Activated CD4-positive, alpha-beta T cell treated with anti-CD3 and anti-CD28 coated beads, Interleukin-2, amount 10 ng/mL, durations not matched to agents 24 days and 14 days (primary cell): Measurements from ENCODE around the gene RFX1. TPM values are rescaled to one million over a fixed set of nuclear protein-coding genes. Genes with fewer than 3 reads are reported as not detected.
A peak's percentile ranks its signal among the peaks of the same experiment; 100 is the strongest.

Experiments used
- DNase-seq: peaks from one replicate; pipeline ENCODE4 v3.0.0; 2022
- H3K27ac Mint-ChIP-seq: one replicate; pipeline ENCODE4 v1.8.0; 2022; ENCODE audit warnings: mild to moderate bottlenecking, mixed read lengths
- H3K27me3 Mint-ChIP-seq: one replicate; pipeline ENCODE4 v1.8.0; 2022; ENCODE audit warnings: mixed read lengths
- H3K36me3 Mint-ChIP-seq: one replicate; pipeline ENCODE4 v1.8.0; 2022; ENCODE audit warnings: low read depth, mild to moderate bottlenecking, mixed read lengths
- H3K4me1 Mint-ChIP-seq: one replicate; pipeline ENCODE4 v1.8.0; 2021; ENCODE audit warnings: mixed read lengths
- H3K4me3 Mint-ChIP-seq: one replicate; pipeline ENCODE4 v1.8.0; 2022; ENCODE audit warnings: mild to moderate bottlenecking, moderate library complexity, mixed read lengths
- H3K9me3 Mint-ChIP-seq: one replicate; pipeline ENCODE4 v1.8.0; 2021; ENCODE audit warnings: mixed read lengths
- intact Hi-C: fragments of 100-400 bp; cut with micrococcal nuclease; formaldehyde crosslinking; loops from one replicate; pipeline ENCODE4 v1.15.1; 2023
- total RNA-seq: library from RNA; stranded (reverse); gene quantifications from 2 replicates; pipeline ENCODE4 v1.2.3, GENCODE V29; 2022

RFX1 gene
- total RNA-seq, 1 donor from 2014 or later = 18.0 TPM

DNA sequence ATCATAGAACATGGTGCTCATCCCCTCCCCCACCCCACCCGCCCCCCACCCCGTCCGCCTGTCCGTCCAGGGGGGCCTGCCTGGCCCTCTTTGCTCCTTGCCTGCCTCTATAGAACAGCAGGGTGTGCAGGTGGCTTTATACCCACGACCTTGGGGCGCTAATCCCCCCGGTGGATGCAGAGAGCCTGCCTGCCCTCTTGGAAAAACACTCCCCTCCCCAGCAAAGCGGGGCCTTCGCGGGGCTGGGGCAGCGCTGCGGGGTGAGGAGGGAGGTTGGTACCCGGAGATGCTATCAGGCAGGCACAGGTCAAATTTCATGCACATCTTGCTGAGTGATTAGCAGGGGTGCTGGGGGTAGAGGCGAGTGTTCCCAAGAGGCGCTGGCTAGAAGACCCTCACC is 21.9 kb downstream of the RFX1 start:
- no peaks in the 10 kb centered on the region for H3K27me3 Mint-ChIP-seq
- H3K36me3 Mint-ChIP-seq = peaks cover 9% of the 10 kb centered on the region
- peaks cover 34% of the 10 kb centered on the region for H3K4me1 Mint-ChIP-seq
- no peak overlapping the region for H3K27ac Mint-ChIP-seq
- no peak for DNase-seq
- intact Hi-C loops = no loop called here
- no peak overlapping the region for H3K4me3 Mint-ChIP-seq
- no peaks in the 10 kb centered on the region for H3K9me3 Mint-ChIP-seq

- Mint-ChIP-seq H3K27ac (no peak overlapping the region), H3K9me3 (no peaks in the 10 kb centered on the region), H3K27me3 (no peaks in the 10 kb centered on the region), H3K36me3 (peaks cover 5% of the 10 kb centered on the region), H3K4me1 (peaks cover 28% of the 10 kb centered on the region), H3K4me3 (no peak overlapping the region)
- intact Hi-C loops = no loop called here
- no peak for DNase-seq
Measured at GRCh38 chr19:13983213-13983889, 22.8 kb downstream of the RFX1 start.

DNA sequence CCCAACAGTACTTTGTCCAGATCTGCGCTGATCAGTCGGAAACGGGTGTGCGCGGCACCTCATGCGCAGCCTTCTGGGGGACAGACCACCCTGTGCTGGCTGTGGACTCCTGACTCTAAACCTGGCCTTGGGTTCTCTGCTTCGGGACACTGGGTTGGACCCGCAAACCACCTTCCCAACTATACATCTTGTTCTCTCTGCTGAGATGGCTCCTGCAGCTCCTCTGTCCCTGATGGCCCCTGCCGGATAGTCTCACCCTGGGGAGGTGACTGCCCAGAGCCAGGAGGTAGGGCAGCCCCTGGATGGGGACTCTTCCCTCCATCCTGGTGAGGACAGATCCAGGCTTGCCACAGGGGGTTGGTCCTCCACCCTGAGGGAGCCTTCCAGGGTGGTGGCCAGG is 23.3 kb downstream of the RFX1 start:
- Mint-ChIP-seq H3K9me3 (no peaks in the 10 kb centered on the region), H3K4me3 (no peak overlapping the region), H3K27me3 (no peaks in the 10 kb centered on the region), H3K27ac (no peak overlapping the region), H3K4me1 (peaks cover 27% of the 10 kb centered on the region), H3K36me3 (peaks cover 5% of the 10 kb centered on the region)
- no peak for DNase-seq
- intact Hi-C loops = no loop called here

DNA sequence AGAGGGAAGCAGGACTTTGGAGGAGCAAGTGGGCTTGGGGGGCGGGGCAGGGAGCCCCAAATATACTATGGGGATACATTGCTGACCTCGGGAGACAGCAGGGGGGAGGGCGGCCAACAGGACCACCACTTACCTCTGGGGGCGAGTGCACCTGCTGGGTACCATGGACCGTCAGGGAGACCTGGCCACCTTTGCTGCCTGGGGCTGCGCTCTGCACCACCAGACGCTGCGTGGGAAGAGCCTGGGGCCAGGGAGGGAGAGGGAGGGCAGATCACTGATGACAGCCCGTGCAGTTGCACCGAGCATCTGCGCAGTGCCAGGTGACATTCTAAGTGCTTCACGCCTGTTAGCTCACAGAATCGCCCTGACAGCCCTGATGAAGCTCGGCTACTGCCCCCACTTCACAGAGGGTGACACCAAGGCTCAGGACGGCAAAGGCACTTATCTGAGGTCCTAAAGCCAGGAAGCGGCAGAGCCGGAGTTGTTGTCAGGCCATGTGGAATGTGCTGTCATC is 24.1 kb downstream of the RFX1 start:
- no peak overlapping the region for H3K4me3 Mint-ChIP-seq
- no peaks in the 10 kb centered on the region for H3K9me3 Mint-ChIP-seq
- peaks cover 21% of the 10 kb centered on the region for H3K4me1 Mint-ChIP-seq
- intact Hi-C loops = no loop called here
- H3K36me3 Mint-ChIP-seq = peaks cover 5% of the 10 kb centered on the region
- no peaks in the 10 kb centered on the region for H3K27me3 Mint-ChIP-seq
- DNase-seq = no peak
- no peak overlapping the region for H3K27ac Mint-ChIP-seq

GRCh38 chr19:13981467-13981866 is 24.7 kb downstream of the RFX1 start:
- Mint-ChIP-seq H3K9me3 (no peaks in the 10 kb centered on the region), H3K27ac (no peak overlapping the region), H3K4me3 (no peak overlapping the region), H3K27me3 (no peaks in the 10 kb centered on the region), H3K36me3 (peaks cover 5% of the 10 kb centered on the region), H3K4me1 (peaks cover 16% of the 10 kb centered on the region)
- intact Hi-C loops = no loop called here
- no peak for DNase-seq

GRCh38 chr19:13981021-13981420 is 25.1 kb downstream of the RFX1 start:
- DNase-seq = no peak
- intact Hi-C loops = no loop called here
- no peaks in the 10 kb centered on the region for H3K9me3 Mint-ChIP-seq
- peaks cover 14% of the 10 kb centered on the region for H3K4me1 Mint-ChIP-seq
- no peak overlapping the region for H3K4me3 Mint-ChIP-seq
- H3K36me3 Mint-ChIP-seq = peaks cover 5% of the 10 kb centered on the region
- H3K27me3 Mint-ChIP-seq = no peaks in the 10 kb centered on the region
- H3K27ac Mint-ChIP-seq = no peak overlapping the region

DNA sequence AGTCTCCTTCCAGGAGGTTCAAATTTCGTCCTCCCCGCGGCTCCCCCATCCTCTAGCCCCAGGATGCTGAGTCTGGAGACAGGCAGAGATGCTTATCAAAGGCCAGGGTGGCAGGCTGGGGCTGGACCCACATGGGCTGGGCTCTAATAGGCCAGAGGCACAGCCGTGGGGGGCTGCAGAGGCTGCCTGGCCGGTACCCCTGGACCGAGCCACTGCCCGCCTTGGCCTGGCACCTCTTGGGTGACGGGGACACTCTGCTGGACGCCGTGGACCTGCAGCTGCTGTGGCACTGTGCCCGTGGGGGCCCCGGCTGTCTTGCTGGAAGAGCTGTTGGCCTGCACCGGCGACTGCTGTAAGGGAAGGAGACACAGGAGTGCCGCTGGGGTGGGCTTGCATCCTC is 25.8 kb downstream of the RFX1 start:
- H3K27ac Mint-ChIP-seq = no peak overlapping the region
- H3K36me3 Mint-ChIP-seq = peaks cover 8% of the 10 kb centered on the region
- H3K4me3 Mint-ChIP-seq = no peak overlapping the region
- no peaks in the 10 kb centered on the region for H3K27me3 Mint-ChIP-seq
- intact Hi-C loops = no loop called here
- peaks cover 8% of the 10 kb centered on the region for H3K4me1 Mint-ChIP-seq
- no peak for DNase-seq
- H3K9me3 Mint-ChIP-seq = no peaks in the 10 kb centered on the region

- Mint-ChIP-seq H3K9me3 (no peaks in the 10 kb centered on the region), H3K27me3 (no peaks in the 10 kb centered on the region), H3K4me1 (peaks cover 6% of the 10 kb centered on the region), H3K27ac (no peak overlapping the region), H3K4me3 (no peak overlapping the region), H3K36me3 (peaks cover 12% of the 10 kb centered on the region)
- intact Hi-C loops = no loop called here
- no peak for DNase-seq
Measured at GRCh38 chr19:13979686-13980085, 26.4 kb downstream of the RFX1 start.

- H3K9me3 Mint-ChIP-seq = no peaks in the 10 kb centered on the region
- H3K4me3 Mint-ChIP-seq = no peak overlapping the region
- no peak overlapping the region for H3K27ac Mint-ChIP-seq
- H3K36me3 Mint-ChIP-seq = peaks cover 13% of the 10 kb centered on the region
- DNase-seq = no peak
- peaks cover 8% of the 10 kb centered on the region for H3K4me1 Mint-ChIP-seq
- intact Hi-C loops = no loop called here
- H3K27me3 Mint-ChIP-seq = no peaks in the 10 kb centered on the region
Measured at GRCh38 chr19:13979244-13979615, 26.9 kb downstream of the RFX1 start.

DNA sequence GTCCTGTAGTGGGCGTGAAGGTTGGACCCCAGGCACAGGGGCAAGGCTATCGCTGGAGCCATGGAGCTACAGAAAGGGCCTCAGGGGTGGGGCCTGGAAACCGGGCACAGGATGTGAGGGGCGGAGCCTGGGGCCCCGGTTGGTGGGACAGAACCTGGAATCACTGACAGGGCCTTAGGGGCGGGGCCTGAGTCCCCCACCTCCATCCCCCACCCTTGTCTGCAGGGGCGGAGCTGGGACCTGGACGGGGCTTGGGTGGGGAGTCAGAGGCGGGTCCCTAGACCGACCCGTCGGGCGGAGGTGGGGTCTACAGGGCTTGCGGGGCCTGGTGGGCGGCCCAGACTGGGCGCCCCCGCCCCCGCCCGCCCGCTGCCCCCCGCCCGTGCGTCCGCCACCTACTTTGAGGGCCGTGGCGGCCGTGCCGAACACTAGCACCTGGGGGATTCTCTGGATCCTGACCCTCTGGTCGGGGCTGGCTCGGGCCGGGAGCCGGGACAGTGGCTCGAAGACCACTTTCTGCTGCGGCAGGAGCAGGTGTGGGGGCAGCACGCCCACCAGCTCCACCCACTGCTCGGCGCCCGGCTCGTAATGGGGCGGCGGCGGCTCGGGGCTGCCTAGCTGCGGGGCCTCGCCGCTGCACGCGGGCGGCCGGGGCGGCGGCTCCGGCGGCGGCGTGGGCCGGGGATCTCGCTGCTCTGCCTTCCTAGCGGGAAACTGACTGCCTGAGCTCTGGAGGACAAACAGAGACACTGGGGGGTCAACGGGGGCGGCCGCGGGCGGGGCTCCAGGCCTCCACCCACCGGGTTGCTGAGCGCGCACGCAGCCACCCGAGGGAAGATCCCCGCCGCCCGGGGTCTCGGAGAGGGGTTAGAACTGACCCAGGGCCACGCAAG is 27.5 kb downstream of the RFX1 start:
- no peak for DNase-seq
- Mint-ChIP-seq H3K27me3 (no peaks in the 10 kb centered on the region), H3K4me1 (peaks cover 12% of the 10 kb centered on the region), H3K27ac (no peak overlapping the region), H3K36me3 (peaks cover 17% of the 10 kb centered on the region), H3K9me3 (no peaks in the 10 kb centered on the region), H3K4me3 (no peak overlapping the region)
- intact Hi-C loops = no loop called here

DNA sequence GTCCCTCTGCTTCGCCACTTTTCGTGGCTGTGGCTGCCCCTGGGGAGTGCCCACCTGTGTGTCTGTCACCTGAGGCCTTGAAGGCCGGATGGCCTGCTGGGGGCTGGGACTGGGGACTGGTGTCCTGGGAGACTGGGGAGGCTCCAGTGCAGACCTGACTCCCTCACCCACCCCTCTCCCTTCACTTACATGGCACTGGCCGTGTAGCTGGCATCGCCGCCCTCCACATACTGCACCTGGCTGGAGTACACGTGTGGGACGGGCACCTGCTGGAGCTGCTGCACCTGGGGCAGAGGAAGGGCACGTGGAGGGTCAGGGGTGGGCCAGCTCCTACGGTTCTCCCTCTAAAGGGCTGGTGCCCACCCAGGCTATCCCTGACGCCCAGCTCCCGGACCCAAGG is 28.3 kb downstream of the RFX1 start:
- no peaks in the 10 kb centered on the region for H3K27me3 Mint-ChIP-seq
- H3K9me3 Mint-ChIP-seq = no peaks in the 10 kb centered on the region
- peaks cover 12% of the 10 kb centered on the region for H3K4me1 Mint-ChIP-seq
- intact Hi-C loops = no loop called here
- H3K36me3 Mint-ChIP-seq = peaks cover 20% of the 10 kb centered on the region
- no peak for DNase-seq
- H3K4me3 Mint-ChIP-seq = no peak overlapping the region
- H3K27ac Mint-ChIP-seq = no peak overlapping the region

DNA sequence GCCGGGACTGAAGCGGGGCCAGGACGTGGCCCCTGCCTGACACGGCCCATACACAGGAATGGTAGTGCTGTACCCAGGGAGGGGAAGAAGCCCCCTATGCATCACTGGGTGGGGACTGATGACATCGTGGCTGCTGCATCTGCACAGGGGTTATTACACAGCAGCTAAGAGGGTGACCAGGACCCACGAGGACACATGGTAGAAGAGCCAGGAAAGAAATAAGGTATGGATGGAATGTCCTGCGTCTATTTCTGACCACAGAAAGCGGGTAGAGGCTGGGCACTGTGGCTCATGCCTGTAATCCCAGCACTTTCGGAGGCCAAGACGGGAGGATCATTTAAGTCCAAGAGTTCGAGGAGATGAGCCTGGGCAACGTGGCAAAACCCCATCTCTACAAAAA is 29.7 kb downstream of the RFX1 start:
- H3K4me3 Mint-ChIP-seq = no peak overlapping the region
- H3K27ac Mint-ChIP-seq = no peak overlapping the region
- H3K36me3 Mint-ChIP-seq = peaks cover 21% of the 10 kb centered on the region
- H3K9me3 Mint-ChIP-seq = no peaks in the 10 kb centered on the region
- H3K27me3 Mint-ChIP-seq = no peaks in the 10 kb centered on the region
- H3K4me1 Mint-ChIP-seq = peaks cover 7% of the 10 kb centered on the region
- intact Hi-C loops = no loop called here
- DNase-seq = no peak

- Mint-ChIP-seq H3K27me3 (no peaks in the 10 kb centered on the region), H3K36me3 (peaks cover 20% of the 10 kb centered on the region), H3K9me3 (no peaks in the 10 kb centered on the region), H3K4me3 (no peak overlapping the region), H3K4me1 (peaks cover 5% of the 10 kb centered on the region), H3K27ac (no peak overlapping the region)
- DNase-seq = no peak
- intact Hi-C loops = no loop called here
Measured at GRCh38 chr19:13975870-13976269, 30.2 kb downstream of the RFX1 start.

- Mint-ChIP-seq H3K27ac (no peak overlapping the region), H3K4me1 (peaks cover 5% of the 10 kb centered on the region), H3K36me3 (peaks cover 21% of the 10 kb centered on the region), H3K4me3 (no peak overlapping the region), H3K9me3 (no peaks in the 10 kb centered on the region), H3K27me3 (no peaks in the 10 kb centered on the region)
- intact Hi-C loops = no loop called here
- peak; percentile 79 for DNase-seq
Measured at GRCh38 chr19:13974073-13974472, 32.0 kb downstream of the RFX1 start.
